ENCODE data around the gene GFER.
"Not testable (repeated sequence)": the region's sequence is repeated elsewhere in the genome, so short reads cannot be mapped to it uniquely, and the experiment has no call there.

Gene GFER

GRCh38 chr16:2029350-2029749, 45.4 kb downstream of the GFER start:
- no peak for DNase-seq

- no peak for DNase-seq
Observed at GRCh38 chr16:2030036-2030435, 46.0 kb downstream of the GFER start.

- DNase-seq = no peak
Observed at GRCh38 chr16:2031081-2031577, 47.1 kb downstream of the GFER start.

- DNase-seq = no peak
Observed at GRCh38 chr16:2032285-2033056, 48.5 kb downstream of the GFER start.

- DNase-seq = no peak
Observed at GRCh38 chr16:2033057-2033908, 49.3 kb downstream of the GFER start.

- DNase-seq = not testable (repeated sequence)
Observed at GRCh38 chr16:2033909-2034695, 50.1 kb downstream of the GFER start.

- no peak for DNase-seq
Observed at GRCh38 chr16:2034696-2035430, 50.9 kb downstream of the GFER start.

- peak; percentile 71 for DNase-seq
Observed at GRCh38 chr16:2035431-2036199, 51.6 kb downstream of the GFER start.

- DNase-seq = no peak
Observed at GRCh38 chr16:2036200-2036966, 52.4 kb downstream of the GFER start.

GRCh38 chr16:2037115-2037514, 53.1 kb downstream of the GFER start:
- DNase-seq = no peak
